HG02588 (cell line): ENCODE measurements around the gene HIF1AN.
"Not testable (repeated sequence)": the region's sequence is repeated elsewhere in the genome, so short reads cannot be mapped to it uniquely, and the experiment has no call there.

Source experiments
- ATAC-seq: cut with Tn5 transposase; IDR thresholded peaks from one replicate; pipeline ENCODE4 v1.9.1; 2021; ENCODE audit warnings: mild to moderate bottlenecking, moderate library complexity; ENCODE audit not compliant: unreplicated experiment

The HIF1AN gene

GRCh38 chr10:100565206-100565985 lies 29.7 kb downstream of the HIF1AN start:
- no peak for ATAC-seq

DNA sequence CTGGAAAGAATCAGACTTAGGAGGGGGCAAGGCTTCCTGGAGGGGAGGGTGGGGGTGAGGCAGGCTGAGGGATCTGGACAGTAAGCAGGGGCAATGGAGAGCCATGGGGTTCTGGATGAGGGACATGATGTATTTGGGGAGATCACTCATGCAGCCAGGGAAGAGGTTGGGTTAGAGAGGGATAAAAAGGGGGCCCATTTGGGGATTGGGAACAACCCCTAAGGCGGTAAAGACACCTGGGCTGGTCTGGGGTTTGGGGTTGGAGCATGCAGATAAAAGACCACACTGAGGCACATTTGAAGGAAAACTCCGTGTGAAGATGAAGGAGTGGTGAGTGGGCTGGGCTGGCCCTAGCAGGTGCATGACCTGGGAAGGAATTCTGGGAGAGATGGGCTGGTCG lies 30.8 kb downstream of the HIF1AN start:
- no peak for ATAC-seq

GRCh38 chr10:100567249-100567648 lies 31.5 kb downstream of the HIF1AN start:
- ATAC-seq = no peak

GRCh38 chr10:100567826-100568225 lies 32.1 kb downstream of the HIF1AN start:
- no peak for ATAC-seq

GRCh38 chr10:100568912-100569311 lies 33.2 kb downstream of the HIF1AN start:
- no peak for ATAC-seq

DNA sequence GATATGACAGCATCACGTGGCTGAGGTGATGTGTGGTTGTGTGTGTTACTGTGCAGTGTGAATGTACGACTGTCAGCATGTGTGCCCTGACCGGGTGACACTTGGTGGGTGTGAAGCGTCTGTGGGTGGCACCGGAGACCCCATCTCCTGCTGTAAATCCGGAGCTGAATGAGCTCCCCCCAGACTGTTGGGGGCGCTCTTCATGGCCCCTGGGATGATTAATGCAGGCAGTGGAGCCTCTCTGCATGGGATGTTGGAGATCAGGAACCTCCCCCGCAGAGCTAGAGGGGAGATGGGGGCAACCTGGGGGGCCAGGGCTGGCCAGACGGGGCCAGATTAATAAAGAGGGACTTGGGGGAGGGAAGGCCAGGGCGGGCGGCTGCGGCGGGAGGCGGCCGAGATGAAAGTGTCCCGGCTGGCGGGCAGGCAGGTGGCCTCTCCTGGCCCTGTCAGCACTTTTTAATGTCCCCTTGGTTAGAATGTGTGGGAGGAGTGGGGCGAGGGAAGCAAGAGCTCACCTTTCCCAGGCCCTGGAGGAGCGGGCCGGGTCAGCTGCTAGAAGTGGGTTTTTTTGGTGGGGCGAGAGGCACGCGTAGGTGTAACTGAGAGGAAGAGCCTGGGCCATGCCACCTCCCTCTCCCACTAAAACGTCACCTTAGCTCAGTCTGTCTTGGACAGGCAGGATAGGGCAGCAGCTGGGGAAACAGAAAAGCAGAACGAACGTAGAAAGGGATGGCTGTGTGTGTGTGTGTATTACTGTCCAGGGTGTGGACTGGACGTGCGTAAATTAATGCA lies 34.1 kb downstream of the HIF1AN start:
- no peak for ATAC-seq

- ATAC-seq = no peak
Measured at GRCh38 chr10:100570506-100570905, 34.8 kb downstream of the HIF1AN start.

DNA sequence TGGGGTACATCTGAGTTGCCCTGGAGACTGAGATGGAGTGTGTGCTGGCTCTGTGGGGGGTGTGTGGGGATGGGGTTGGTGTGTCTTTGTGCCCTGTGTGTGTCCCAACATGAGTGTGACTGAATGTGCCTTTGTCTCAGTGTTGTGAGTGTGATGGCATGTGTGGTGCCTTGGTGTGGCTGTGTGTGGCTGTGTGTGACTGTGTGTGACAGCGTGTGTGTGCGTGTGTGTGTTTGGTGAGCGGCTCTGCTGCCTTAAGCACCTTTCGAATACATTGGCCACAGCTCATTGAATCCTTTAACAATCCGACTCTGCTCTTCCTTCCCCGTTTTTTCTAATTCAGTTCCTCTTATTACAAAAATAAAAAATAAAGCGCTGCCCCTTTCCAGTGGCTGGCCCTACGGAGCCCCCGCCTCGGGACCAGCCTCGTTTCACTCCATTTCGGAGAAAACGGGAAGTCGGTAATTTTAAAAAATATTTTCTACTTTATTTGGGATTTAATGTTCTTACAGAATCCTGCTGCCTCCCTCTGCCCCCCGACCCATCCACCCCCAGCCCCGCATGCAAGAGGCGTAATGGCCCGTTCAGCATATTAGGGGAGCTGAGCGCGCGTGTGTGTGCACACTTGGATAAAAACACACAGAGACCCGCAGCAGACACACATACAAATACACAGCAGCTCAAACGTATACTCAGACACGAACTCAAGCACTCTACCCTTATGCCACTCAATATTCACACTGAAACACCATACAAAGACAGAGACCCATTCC lies 35.5 kb downstream of the HIF1AN start:
- ATAC-seq = no peak

- ATAC-seq = not testable (repeated sequence)
Measured at GRCh38 chr10:100575146-100575545, 39.4 kb downstream of the HIF1AN start.

DNA sequence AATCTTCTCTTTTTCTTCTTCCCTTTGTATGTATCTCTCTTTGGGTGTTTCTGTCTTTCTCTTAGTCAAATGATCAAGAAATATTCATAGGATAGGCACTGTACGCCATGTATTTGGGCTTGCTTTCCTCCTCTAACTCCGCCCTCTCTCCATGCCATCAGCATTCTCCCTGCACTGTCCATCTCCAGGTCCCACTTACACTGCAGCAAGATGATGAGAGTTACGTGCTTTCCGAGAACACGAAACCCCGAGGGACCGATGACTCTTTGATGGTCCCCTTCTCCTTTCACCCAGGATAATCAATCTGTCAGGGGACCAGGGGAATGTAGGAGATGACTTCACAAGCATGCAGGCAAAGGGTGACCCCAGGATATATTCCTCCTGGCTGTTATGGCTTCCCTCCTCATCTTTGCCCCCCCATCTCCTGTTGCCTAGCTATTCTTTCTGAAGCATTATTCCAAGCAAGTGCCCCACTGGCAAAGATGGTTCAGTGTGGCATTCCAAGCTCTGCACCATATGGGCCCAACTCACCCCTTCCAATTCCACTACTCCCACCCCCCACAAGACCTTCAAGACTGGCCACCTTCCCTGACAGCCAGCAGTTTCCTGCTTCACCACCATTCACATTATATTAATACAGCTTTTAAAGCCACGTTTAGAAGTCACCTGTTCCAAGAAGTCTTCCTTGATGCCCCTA lies 40.0 kb downstream of the HIF1AN start:
- ATAC-seq = no peak

- no peak for ATAC-seq
Measured at GRCh38 chr10:100576282-100576635, 40.5 kb downstream of the HIF1AN start.

DNA sequence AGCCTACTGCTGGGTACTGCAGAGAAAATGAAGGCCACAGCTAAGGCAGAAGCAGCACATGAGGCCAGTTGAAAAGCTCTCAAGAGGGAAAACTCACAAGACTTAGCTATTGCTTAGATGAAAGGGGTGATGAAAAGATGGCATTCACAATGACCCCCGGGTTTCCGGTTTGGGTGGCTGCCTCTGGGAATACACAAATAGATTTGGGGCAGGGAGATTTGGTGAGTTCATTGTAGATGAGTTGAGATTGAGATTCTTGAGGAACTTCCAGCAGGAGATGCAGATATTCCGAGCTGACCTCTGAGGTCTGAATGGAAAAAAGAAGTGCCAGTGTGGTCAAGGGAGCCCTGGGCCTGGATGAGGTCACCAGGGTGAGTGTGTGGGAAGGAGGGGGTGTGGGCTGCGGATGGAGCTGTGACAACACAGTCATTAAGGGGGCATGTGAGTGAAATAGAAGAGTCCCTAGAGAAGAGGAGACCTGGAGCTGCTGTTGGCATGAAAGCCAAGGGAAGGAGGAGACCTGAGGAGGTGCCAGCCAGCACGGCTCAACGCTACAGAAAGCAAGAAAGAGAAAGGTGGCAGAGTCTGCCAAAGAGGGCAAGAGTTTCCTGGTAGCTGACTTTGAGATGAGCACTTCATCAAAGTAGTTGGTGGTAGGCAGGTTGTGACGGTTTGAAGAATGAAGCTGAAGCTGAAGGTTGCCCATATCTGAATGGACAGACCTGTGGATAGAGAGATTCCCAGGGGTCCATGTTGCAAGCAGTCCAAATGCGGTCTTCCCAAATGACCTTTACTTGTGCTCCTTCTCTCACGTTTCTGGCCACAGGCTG lies 43.7 kb downstream of the HIF1AN start:
- no peak for ATAC-seq

DNA sequence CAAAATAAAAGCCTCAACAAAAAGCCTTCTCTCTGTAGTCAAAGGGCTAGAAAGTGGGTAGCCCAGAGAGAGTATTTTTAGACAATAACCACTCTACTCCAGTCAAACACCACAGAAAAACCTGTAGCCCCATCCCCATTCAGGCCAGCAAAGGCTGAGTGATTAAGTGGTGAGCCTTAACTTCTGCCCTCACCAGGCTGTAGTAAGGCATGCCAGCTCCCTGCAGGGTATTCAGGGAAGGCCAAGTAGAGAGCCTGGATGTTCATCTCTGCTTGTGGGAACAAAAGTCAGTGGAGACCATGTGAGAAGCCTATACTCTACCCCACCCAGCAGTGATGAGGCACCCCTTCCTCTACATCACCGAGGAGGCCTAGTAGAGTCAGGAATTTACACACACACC lies 51.2 kb downstream of the HIF1AN start:
- no peak for ATAC-seq

DNA sequence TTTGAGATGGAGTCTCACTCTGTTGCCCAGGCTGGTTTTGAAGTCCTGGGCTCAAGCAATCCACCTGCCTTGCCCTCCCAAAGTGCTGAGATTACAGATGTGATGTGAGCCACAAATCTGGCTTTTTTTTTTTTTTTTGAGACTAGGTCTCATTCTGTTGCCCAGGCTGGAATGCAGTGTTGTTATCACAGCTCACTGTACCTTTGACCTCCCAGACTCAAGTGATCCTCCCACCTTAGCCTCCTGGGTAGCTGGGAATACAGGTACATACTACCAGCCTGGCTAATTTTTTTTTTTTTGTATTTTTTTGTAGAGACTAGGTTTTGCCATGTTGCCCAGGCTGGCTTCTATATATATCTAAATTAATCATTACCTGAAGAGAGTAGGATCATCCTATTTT lies 62.4 kb downstream of the HIF1AN start:
- no peak for ATAC-seq

- no peak for ATAC-seq
Measured at GRCh38 chr10:100600218-100600617, 64.5 kb downstream of the HIF1AN start.

DNA sequence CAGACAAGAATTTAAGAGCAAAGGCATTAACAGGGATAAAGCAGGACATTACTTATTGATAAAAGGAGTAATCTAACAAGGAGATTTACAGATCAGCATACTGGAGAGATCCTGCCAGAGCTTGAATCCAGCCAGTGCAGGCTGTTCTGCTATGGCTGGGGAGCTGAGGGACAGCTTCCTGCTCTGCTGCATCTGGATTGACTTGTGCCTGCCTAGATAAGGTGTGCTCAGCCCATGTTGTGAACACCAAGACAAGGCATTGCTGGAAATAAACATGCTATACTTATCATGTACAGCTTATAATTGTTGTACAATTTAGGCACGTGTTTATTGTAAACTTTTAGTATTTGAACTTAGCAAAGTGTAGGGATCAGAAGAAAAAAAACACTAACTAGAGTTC lies 71.7 kb downstream of the HIF1AN start:
- no peak for ATAC-seq
